Osteoblast (primary cell): ENCODE measurements around the gene TMEM63B. TPM values are rescaled to one million over a fixed set of nuclear protein-coding genes. Genes with fewer than 3 reads are reported as not detected.
A peak's percentile ranks its signal among the peaks of the same experiment; 100 is the strongest.

Experiments
- DNase-seq: peaks from one replicate; pipeline ENCODE4 v3.0.0; 2011; ENCODE audit warnings: low spot score, mixed read lengths; ENCODE audit not compliant: insufficient read length; ENCODE audit errors: missing footprints
- H2AFZ ChIP-seq: 2 replicates; pipeline ENCODE4 v1.6.0; 2011; ENCODE audit warnings: mild to moderate bottlenecking, low read length
- H3K27ac ChIP-seq: 2 replicates; pipeline ENCODE4 v1.5.1; 2011; ENCODE audit warnings: mild to moderate bottlenecking, low read depth, low read length, moderate library complexity
- H3K27me3 ChIP-seq: 2 replicates; pipeline ENCODE4 v1.6.0; 2012; ENCODE audit warnings: mild to moderate bottlenecking, control low read depth, inconsistent platforms, low read length, moderate library complexity; ENCODE audit not compliant: insufficient read depth
- H3K36me3 ChIP-seq: 2 replicates; pipeline ENCODE4 v1.5.1; 2011; ENCODE audit warnings: mild to moderate bottlenecking, low read length, control low read depth, moderate library complexity; ENCODE audit not compliant: insufficient read depth
- H3K4me1 ChIP-seq: 2 replicates; pipeline ENCODE4 v1.5.1; 2011; ENCODE audit warnings: mild to moderate bottlenecking, low read length, control low read depth, moderate library complexity; ENCODE audit not compliant: insufficient read depth
- H3K4me2 ChIP-seq: 2 replicates; pipeline ENCODE4 v1.6.0; 2011; ENCODE audit warnings: mild to moderate bottlenecking, low read length; ENCODE audit not compliant: insufficient read depth
- H3K4me3 ChIP-seq: fragments of 200-600 bp; sonication (generic); 3 replicates; pipeline ENCODE4 v1.5.1; 2012; ENCODE audit warnings: mild to moderate bottlenecking, low read length, inconsistent platforms; ENCODE audit not compliant: insufficient read depth
- H3K79me2 ChIP-seq: 2 replicates; pipeline ENCODE4 v1.6.0; 2012; ENCODE audit warnings: mild to moderate bottlenecking, low read length, control low read depth, inconsistent platforms; ENCODE audit not compliant: insufficient read depth
- H3K9me3 ChIP-seq: 2 replicates; pipeline ENCODE4 v1.5.1; 2011; ENCODE audit warnings: low read depth, low read length, control low read depth
- H4K20me1 ChIP-seq: 2 replicates; pipeline ENCODE4 v1.6.0; 2012; ENCODE audit warnings: mild to moderate bottlenecking, low read length, control low read depth; ENCODE audit not compliant: insufficient read depth
- total RNA-seq: library from RNA; depleted of rRNA; stranded (reverse); fragments of >200 nt; gene quantifications from 2 replicates; pipeline ENCODE4 v1.2.3, GENCODE V29; 2012
- TF ChIP-seq, protein P1 (sequence below): IDR thresholded peaks from 2 replicates; pipeline ENCODE4 v1.5.1; 2011; ENCODE audit warnings: mild to moderate bottlenecking, low read depth, low read length, moderate library complexity; ENCODE audit errors: extremely low read depth

The TMEM63B gene
- total RNA-seq, 1 donor = 36.6 TPM

DNA sequence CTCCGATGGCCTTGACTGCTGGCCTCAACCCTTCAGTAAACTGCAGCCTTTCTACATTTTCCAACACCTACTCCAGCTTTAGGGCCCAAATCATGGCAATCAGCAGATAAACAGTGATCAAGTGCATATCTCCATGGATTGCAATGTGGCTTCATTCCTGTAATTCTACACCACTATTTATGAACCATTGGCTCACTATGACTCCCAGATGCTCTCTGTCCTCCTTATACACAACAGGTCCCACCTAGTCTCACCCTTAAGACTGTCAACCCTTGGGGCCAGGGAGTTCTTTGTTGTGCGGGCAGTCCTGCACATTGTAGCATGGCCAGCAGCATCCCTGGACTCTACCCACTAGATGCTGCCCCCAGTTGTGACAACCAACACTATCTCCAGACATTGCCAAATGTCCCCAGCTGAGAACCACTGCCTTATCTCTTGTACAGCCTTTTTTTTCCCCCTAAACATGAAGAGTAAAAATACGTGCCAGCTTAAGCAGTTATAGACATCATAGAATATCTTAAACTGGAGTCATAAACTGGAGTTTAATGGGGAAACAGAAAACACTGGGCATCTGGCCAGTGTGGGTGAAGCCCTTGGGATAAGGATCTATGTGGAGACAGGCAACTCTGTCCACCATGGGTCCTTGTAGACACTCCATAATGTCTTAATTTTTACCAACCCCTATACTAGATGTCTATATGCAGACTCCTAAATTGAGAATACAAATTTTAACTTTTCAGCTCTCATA, 21.2 kb upstream of the TMEM63B start:
- no peak overlapping the region for H3K4me2 ChIP-seq
- no peaks in the 10 kb centered on the region for H3K27me3 ChIP-seq
- DNase-seq = peak; percentile 86
- H3K27ac ChIP-seq = no peak overlapping the region
- no peaks in the 10 kb centered on the region for H3K9me3 ChIP-seq
- H3K4me1 ChIP-seq = peaks cover 11% of the 10 kb centered on the region
- TF ChIP-seq, protein P1, sequence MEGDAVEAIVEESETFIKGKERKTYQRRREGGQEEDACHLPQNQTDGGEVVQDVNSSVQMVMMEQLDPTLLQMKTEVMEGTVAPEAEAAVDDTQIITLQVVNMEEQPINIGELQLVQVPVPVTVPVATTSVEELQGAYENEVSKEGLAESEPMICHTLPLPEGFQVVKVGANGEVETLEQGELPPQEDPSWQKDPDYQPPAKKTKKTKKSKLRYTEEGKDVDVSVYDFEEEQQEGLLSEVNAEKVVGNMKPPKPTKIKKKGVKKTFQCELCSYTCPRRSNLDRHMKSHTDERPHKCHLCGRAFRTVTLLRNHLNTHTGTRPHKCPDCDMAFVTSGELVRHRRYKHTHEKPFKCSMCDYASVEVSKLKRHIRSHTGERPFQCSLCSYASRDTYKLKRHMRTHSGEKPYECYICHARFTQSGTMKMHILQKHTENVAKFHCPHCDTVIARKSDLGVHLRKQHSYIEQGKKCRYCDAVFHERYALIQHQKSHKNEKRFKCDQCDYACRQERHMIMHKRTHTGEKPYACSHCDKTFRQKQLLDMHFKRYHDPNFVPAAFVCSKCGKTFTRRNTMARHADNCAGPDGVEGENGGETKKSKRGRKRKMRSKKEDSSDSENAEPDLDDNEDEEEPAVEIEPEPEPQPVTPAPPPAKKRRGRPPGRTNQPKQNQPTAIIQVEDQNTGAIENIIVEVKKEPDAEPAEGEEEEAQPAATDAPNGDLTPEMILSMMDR = no peak
- H2AFZ ChIP-seq = no peak overlapping the region
- peaks cover 61% of the 10 kb centered on the region for H3K79me2 ChIP-seq
- H3K4me3 ChIP-seq = no peak overlapping the region
- peaks cover 48% of the 10 kb centered on the region for H3K36me3 ChIP-seq
- H4K20me1 ChIP-seq = peaks cover 29% of the 10 kb centered on the region

DNA sequence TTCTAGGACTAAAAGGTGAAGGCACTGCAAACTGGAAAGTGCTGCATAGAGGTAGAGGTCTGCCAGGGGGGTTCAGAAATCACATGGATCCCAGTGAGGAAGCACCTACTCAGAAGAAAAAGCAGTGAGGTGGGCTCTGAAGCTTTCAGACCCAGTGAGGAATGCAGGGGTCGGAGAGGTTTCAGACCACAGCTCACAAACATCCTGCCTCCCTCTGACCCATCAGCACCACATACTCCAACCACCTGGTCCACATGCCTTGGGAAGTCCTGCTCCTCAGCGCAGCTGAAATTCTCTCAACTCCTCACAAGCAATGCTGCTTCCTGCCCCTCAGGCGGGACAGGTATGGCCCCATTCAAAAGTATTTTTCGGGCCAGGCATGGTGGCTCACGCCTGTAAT, 20.3 kb upstream of the TMEM63B start:
- H3K27ac ChIP-seq = no peak overlapping the region
- H2AFZ ChIP-seq = no peak overlapping the region
- peaks cover 11% of the 10 kb centered on the region for H3K4me1 ChIP-seq
- no peaks in the 10 kb centered on the region for H3K9me3 ChIP-seq
- H3K79me2 ChIP-seq = peaks cover 68% of the 10 kb centered on the region
- H3K4me3 ChIP-seq = no peak overlapping the region
- DNase-seq = no peak
- H3K36me3 ChIP-seq = peaks cover 55% of the 10 kb centered on the region
- H3K4me2 ChIP-seq = no peak overlapping the region
- peaks cover 27% of the 10 kb centered on the region for H4K20me1 ChIP-seq
- H3K27me3 ChIP-seq = no peaks in the 10 kb centered on the region
- TF ChIP-seq, protein P1 = no peak

DNA sequence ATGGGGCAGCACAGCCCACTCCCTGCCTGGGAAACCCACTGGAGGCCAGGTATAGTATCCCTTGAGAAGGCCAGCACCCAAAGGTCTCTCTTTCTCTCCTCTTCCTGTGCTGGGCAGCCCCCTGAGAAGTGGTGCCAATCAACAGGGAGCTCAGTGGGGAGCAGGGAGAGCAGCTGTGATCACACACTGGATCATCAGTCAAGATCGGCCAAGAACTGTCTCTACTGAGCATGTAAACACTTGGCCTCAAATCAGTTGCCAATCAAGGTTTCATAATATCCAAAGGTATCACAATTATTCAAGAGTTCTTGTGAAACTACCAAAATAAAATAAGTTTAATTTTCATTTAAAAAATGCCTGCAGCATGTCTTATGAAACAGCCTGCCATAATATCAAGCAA, 18.9 kb upstream of the TMEM63B start:
- H3K36me3 ChIP-seq = peaks cover 63% of the 10 kb centered on the region
- DNase-seq = no peak
- peaks cover 11% of the 10 kb centered on the region for H3K4me1 ChIP-seq
- no peaks in the 10 kb centered on the region for H3K9me3 ChIP-seq
- TF ChIP-seq, protein P1 = no peak
- no peak overlapping the region for H3K4me3 ChIP-seq
- H2AFZ ChIP-seq = no peak overlapping the region
- H3K4me2 ChIP-seq = no peak overlapping the region
- H3K27me3 ChIP-seq = no peaks in the 10 kb centered on the region
- H3K27ac ChIP-seq = no peak overlapping the region
- H3K79me2 ChIP-seq = peaks cover 75% of the 10 kb centered on the region
- H4K20me1 ChIP-seq = peaks cover 26% of the 10 kb centered on the region

DNA sequence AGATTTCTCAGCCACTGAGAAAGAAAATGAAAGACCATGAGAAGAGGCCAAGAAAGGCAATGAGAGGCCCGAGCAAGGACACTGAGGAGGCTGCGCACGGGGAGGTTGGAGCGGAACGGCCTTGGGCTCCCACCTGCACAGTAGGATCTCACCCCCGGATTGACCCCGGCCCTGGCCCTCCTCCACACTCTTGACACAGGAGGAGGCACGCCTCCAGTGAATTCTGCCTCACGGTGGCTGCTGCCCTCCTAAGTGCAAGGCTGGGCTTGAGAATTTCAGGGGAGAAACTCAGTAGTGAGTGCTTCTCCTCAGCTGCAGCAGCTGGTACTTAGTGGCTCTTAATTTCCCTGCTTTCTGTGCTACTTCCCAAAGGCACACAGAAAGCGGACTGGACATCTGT, 18.1 kb upstream of the TMEM63B start:
- TF ChIP-seq, protein P1 = no peak
- Histone ChIP-seq H3K9me3 (no peaks in the 10 kb centered on the region), H3K4me3 (no peak overlapping the region), H3K36me3 (peaks cover 63% of the 10 kb centered on the region), H3K79me2 (peaks cover 76% of the 10 kb centered on the region), H3K4me2 (no peak overlapping the region), H3K4me1 (peaks cover 11% of the 10 kb centered on the region), H3K27ac (no peak overlapping the region), H4K20me1 (peaks cover 19% of the 10 kb centered on the region), H3K27me3 (no peaks in the 10 kb centered on the region), H2AFZ (no peak overlapping the region)
- no peak for DNase-seq
